ENCODE results near the gene ST8SIA5.

ST8SIA5 gene

DNA sequence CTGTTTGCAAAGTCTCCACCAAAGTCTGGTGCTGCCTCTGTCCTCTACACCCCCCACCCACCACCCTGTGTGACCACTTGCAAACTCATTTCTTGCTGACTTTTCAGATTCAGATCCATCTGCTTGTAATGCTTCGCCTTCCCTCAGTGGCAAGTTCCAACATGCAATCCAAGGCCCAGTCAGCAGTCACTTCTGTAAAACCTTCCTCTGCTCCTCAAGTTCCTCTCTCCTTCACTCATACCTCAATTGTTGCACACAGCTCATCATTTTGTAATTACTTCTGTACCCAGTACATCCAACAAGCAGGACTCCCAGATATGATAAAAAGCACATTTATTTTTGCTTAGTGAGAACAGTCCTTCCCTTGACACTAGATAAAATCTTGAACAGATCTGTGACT lies 93.3 kb downstream of the ST8SIA5 start:
- no peak for DNase-seq

- DNase-seq: no peak
These were observed 95.7 kb downstream of the ST8SIA5 start for GRCh38 chr18:46660957-46661749.

GRCh38 chr18:46659484-46659883 lies 97.4 kb downstream of the ST8SIA5 start:
- DNase-seq: no peak

DNA sequence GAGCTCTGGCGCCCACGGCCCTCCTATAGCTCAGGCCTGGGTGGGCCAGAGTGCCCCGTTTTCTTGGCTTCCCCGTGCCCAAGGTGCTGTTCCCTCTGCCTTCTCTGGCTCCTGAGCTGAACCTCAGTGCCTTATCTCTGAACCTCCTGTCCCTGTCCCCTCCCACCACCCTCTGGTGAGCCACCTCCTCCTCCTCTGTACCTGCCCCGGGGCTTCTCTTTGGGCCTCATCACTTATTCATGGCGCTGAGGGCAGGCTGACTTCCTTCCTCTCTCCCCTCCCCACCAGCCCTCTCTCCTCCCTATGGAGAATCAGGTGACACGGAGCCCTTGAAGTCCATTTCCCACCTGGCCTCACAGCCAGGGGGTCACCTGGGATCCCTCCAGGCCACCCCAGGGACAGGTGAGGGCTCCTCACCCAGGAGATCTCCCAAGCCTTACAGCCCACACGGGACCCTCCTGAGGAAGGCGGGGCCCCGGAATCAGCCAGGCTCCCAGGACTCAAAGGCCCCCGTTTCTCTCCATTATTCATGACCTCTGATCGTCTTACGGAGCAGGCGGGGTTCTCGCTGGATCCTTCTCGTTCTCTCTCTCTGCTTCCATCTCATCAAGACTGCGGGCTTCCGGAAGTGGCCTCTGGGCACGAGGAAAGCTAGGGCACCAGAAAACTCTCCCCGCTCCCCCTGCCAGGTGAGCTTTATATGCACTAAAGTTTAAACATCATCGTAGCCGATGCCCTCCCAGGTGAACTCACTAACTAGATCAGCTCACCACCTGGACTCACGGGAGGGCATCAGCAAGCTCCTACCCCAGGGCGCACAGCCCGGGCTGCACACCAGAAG lies 99.5 kb downstream of the ST8SIA5 start, which contains the start of gene LOXHD1:
TSS of gene LOXHD1 (minus strand) at position 106 of the 841 bp plus-strand sequence. CDS start 187 bp downstream, outside the sequence.
- DNase-seq: no peak

DNA sequence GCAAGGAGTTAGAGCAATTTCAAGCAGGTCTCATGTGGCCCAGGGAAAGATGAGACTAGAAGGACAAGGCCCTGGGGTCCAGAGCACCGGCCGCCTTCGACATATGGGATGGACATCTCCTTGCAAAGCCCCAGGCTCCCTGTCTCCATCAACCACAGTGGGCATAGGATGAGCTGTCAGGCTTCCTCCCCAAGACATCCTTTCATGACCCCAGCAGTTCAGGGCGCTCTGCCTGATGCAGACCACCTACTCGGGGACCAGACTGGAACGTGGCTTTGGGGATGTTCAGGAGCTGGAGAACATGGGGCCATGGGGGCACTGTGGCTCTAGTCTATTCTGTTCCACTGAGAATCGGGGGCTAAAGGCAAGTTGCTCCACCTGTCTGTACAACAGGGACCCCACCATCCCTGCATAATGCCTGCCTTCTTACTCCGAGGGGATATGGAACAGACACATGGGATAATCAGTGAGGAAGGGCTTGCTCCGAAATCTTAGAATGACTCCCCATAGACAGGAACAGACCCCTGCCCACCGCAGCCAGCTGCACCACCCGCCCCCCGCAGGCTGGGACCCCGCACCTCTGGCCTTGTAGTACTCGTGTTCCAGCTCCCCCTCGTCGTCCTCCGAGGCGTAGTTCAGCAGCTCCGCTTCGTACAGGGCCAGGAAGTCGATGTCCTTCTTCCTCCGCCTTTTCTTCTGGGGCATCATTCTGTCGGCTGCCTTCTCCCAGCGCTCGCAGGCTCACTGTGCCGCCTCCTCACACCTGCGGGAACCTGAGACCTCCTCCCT lies 100.3 kb downstream of the ST8SIA5 start:
- DNase-seq: no peak

DNA sequence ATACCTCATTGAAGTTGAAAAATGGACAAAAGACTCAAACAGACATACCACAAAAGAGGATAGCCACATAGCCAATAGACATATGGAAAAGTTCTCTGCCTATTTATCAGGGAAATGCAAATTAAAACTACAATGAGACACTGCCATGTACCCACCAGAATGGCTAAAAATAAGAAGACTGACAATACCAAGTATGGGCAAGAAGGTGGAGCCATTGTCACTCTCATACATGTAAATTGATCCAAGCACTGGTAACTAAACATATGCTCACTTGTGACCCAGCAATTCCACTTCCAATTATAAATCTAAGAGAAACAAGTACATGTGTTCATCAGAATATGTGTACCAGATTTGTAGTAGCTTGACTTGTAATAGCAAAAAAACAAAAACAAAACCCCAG lies 104.5 kb downstream of the ST8SIA5 start:
- no peak for DNase-seq

GRCh38 chr18:46650681-46651080 lies 106.2 kb downstream of the ST8SIA5 start:
- no peak for DNase-seq

DNA sequence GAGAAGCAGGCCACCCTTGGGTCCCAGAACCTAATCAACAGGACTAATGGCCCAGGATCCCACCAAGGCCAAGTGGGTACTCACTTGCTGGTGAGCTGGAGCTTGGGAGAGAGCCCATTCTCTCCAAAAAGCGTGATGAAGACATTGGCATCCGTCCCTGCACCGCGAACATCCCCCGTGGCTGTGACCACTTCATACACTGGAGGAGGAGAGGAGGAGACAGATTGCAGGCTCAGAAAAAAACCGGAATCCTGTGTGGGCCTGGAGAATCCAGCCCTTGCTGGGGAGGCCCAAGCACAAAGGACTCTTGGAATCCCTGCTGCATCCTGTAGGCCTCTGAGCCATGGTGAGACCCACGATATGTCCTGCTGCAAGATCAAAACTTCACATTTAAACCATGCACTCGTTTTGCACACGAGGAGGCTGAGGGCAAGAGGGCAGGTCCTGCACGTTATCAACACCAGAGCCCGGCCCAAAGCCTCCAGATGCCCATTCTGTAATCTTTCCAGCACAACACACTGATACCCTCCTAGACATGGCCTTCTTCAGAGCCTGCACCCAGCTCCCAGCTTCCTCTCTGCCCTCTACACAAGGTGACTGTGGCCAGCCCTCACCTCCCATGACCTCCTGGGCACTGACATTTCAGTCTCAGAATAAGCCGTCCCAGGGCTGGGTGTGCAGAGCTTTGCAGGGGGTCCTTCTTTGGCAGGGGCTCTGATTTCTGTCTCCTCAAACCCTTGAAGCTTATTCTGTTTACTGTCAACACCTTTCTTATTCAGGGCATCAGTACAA lies 107.6 kb downstream of the ST8SIA5 start:
- no peak for DNase-seq

GRCh38 chr18:46646468-46646867 lies 110.4 kb downstream of the ST8SIA5 start:
- no peak for DNase-seq

GRCh38 chr18:46642561-46642960 lies 114.3 kb downstream of the ST8SIA5 start:
- DNase-seq: no peak

- no peak for DNase-seq
These were observed 114.9 kb downstream of the ST8SIA5 start for GRCh38 chr18:46641917-46642316.

DNA sequence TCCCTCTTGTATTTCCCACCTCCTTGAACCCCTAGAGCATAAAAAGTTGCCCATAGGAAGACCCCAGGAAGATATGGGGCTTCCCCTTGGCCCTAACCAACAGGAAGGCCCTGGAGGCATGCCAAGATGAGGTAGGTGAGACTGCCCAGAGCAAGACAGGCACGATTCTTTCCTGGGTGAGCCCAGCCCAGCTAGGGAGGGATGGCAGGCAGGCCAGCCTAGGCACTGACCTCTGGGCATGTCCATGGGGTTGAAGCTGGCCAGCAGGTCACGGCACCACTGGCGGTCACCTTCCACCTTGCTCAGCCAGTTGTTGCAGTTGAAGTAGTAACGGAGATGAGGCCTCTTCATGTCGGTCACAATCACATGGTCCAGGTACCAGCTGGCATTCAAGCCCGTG lies 117.5 kb downstream of the ST8SIA5 start:
- no peak for DNase-seq

- DNase-seq: no peak
These were observed 120.7 kb downstream of the ST8SIA5 start for GRCh38 chr18:46636040-46636630.

DNA sequence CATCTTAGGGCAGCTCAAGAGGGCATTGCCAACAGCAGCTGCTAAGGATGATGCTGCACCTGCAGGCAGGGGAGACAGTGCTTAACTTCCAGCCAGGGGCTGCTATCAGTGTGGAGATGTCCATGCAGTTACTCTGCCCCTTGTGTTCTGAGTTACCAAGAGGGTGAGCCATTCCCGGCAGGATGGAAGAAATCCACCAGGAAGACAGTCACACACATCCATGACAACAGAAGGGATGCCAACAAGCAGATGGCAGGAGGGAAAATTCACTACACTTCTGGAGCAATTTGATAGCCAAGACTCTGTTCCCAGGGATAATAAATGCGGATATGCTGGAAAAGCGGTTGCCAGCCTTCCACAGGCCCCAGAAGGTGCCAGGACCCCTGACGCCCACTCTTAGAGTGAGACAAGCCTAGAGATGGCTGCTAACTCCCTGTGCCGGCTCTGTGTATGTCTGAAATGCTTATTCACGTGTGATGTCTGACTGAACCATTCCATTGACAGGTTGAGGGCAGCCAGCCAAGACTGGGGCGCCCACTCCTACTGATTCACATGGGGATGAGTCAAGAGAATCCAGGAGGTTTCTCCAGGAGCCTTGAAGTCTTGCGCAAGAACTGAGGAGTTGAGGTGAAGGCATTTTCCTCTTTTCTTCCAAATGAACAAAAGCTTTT lies 124.3 kb downstream of the ST8SIA5 start:
- DNase-seq: no peak

GRCh38 chr18:46630991-46631390 lies 125.9 kb downstream of the ST8SIA5 start:
- DNase-seq: no peak

GRCh38 chr18:46630160-46630559 lies 126.7 kb downstream of the ST8SIA5 start:
- no peak for DNase-seq

GRCh38 chr18:46629361-46629760 lies 127.5 kb downstream of the ST8SIA5 start:
- no peak for DNase-seq

- DNase-seq: no peak
These were observed 128.6 kb downstream of the ST8SIA5 start for GRCh38 chr18:46628206-46628605.

- no peak for DNase-seq
These were observed 129.7 kb downstream of the ST8SIA5 start for GRCh38 chr18:46627136-46627535.

GRCh38 chr18:46625069-46625468 lies 131.8 kb downstream of the ST8SIA5 start:
- no peak for DNase-seq

DNA sequence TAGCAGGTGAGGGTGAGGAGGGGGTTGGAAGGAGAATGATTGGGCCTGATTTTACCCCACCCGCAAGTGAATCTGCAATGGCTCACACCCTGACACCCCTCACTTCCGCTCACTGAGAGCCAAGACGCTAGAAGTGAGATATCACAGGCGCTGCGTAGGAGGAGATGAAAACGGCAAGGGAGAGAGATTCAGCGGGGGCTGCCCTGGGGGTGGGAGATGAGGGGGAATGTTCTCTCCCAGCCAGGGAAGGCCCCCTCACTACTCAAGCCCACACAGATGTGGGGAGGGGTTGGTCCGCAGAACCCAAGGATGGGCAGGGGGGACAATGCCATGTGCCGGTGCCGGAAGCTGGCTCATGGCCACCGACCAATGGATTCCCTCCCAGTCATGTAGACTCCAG lies 132.7 kb downstream of the ST8SIA5 start:
- no peak for DNase-seq

All from cortex of kidney (tissue), 1 donor.